Measurements from ENCODE around the gene CCDC43.

DNA sequence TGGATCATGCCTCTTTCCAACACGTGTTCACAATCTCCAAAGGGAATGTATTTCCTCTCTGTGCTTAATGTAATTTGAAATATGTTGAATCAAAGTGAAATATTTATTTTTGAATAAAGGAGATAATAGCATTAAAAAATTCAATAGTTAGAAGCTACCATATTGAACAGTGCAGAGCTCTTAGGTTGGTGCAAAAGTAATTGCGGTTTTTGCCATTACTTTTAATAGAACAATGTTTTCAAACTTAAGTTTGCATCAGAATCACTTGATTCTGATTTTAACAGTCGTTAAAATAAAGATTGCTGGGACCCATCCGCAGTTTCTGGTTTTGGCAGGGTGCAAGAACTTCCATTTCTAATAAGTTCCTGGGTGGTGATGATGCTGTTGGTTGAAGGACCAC is 43.3 kb downstream of the CCDC43 start:
- TF ChIP-seq CTCF (conservative IDR thresholded peaks at IDR 0.05 in 1 of 2, IDR thresholded peaks at IDR 0.05 in 1 of 2; ENCODE audit: low read depth in 1 of 2, low read length in 2 of 2) (no peak), EZH2 (IDR thresholded peaks at IDR 0.05; ENCODE audit: low read length, missing control alignments) (no peak)
